HCT116 (cell line): Measurements from ENCODE around the gene MEGF10. TPM values are rescaled to one million over a fixed set of nuclear protein-coding genes. Genes with fewer than 3 reads are reported as not detected.

Experiments used
- ATAC-seq: fragments of 200-7000 bp; cut with Tn5 transposase; 2 replicates; pipeline ENCODE4 v1.9.1; 2020; ENCODE audit warnings: mild to moderate bottlenecking, moderate library complexity
- BruUV-seq: library from RNA; stranded (reverse); fragments of 400-500 nt; replicated peaks from 2 replicates; lab custom pipeline; 2021; lab: Mats Ljungman, UMichigan
- CTCF ChIA-PET: fragments of 300-600 bp; sonication (Branson Sonifier 250); formaldehyde crosslinking; loops from one replicate; lab custom pipeline; 2021; ENCODE audit warnings: antibody characterized with exemption; lab: Charles Lee
- POLR2A ChIA-PET: fragments of 300-600, 350-600 bp; sonication (Branson Sonifier 250); formaldehyde crosslinking; loops from one replicate; lab custom pipeline; 2021; ENCODE audit warnings: antibody characterized with exemption; lab: Charles Lee
- RAD21 ChIA-PET, 2 experiments: fragments of 300-600 bp; sonication (Branson Sonifier 250); formaldehyde crosslinking; loops; one replicate each; lab custom pipeline; 2023; ENCODE audit warnings: low total read pairs in 2 of 2; ENCODE audit not compliant: uncharacterized antibody in 2 of 2, unreplicated experiment in 2 of 2, low non-redundant PET in 1 of 2; lab: Charles Lee
- DNase-seq: peaks from one replicate; pipeline ENCODE4 v3.0.0-alpha.2; 2010; ENCODE audit warnings: low read depth, low spot score
- H2AFZ ChIP-seq: fragments of 200-600 bp; shearing (Covaris generic), sonication (generic); 2 replicates; pipeline ENCODE4 v1.6.1; 2017; ENCODE audit warnings: low read depth, mixed run types, mixed read lengths, antibody characterized with exemption, low read length; ENCODE audit not compliant: poor library complexity, severe bottlenecking
- H3K27ac ChIP-seq: 2 replicates; pipeline ENCODE4 v1.5.1; 2012; ENCODE audit warnings: low read depth, low read length
- H3K27me3 ChIP-seq: fragments of 200-600 bp; sonication (generic); 2 replicates; pipeline ENCODE4 v1.6.1; 2016; ENCODE audit warnings: mixed run types, low read length, mixed read lengths; ENCODE audit not compliant: insufficient read depth
- H3K36me3 ChIP-seq, 2 experiments: fragments of 200-500 bp in 1 of 2; fragments of 200-600 bp in 1 of 2; sonication (Bioruptor generic) in 1 of 2; sonication (generic) in 1 of 2; 2 replicates each; pipeline versions ENCODE4 v1.5.1 to v1.6.1; 2014 to 2016; ENCODE audit warnings: low read length in 2 of 2, inconsistent platforms in 1 of 2, mixed read lengths in 1 of 2, mixed run types in 1 of 2; ENCODE audit not compliant: insufficient read depth in 2 of 2, control insufficient read depth in 1 of 2
- H3K4me1 ChIP-seq, 2 experiments: fragments of 200-600 bp in 1 of 2; sonication (generic) in 1 of 2; 2 replicates each; pipeline versions ENCODE4 v1.5.1 to v1.6.1; 2012 to 2017; ENCODE audit warnings: low read length in 2 of 2, inconsistent platforms in 1 of 2, mild to moderate bottlenecking in 1 of 2, mixed read lengths in 1 of 2, mixed run types in 1 of 2, moderate library complexity in 1 of 2; ENCODE audit not compliant: insufficient read depth in 2 of 2, control insufficient read depth in 1 of 2
- H3K4me2 ChIP-seq: fragments of 200-600 bp; sonication (generic); 2 replicates; pipeline ENCODE4 v1.6.1; 2017; ENCODE audit warnings: mixed run types, low read length, mixed read lengths
- H3K4me3 ChIP-seq, 2 experiments: fragments of 200-600 bp in 1 of 2; sonication (generic) in 1 of 2; replicated peaks in 1 of 2; 2 replicates each; pipeline ENCODE4 v1.5.1; 2011 to 2016; ENCODE audit warnings: low read length in 2 of 2, control low read depth in 1 of 2, low read depth in 1 of 2, mild to moderate bottlenecking in 1 of 2, mixed read lengths in 1 of 2, mixed run types in 1 of 2
- H3K79me2 ChIP-seq: fragments of 200-600 bp; sonication (generic); 2 replicates; pipeline ENCODE4 v1.6.1; 2017; ENCODE audit warnings: mild to moderate bottlenecking, mixed run types, low read length, moderate library complexity, mixed read lengths; ENCODE audit not compliant: insufficient read depth
- H3K9ac ChIP-seq: fragments of 200-600 bp; sonication (generic); 2 replicates; pipeline ENCODE4 v1.6.1; 2016; ENCODE audit warnings: low read length, mixed read lengths
- H3K9me2 ChIP-seq: fragments of 200-600 bp; sonication (generic), shearing (Covaris generic); 2 replicates; pipeline ENCODE4 v1.6.1; 2017; ENCODE audit warnings: mixed run types, mild to moderate bottlenecking, moderate library complexity; ENCODE audit not compliant: insufficient read depth
- H3K9me3 ChIP-seq, 2 experiments: fragments of 200-500 bp in 1 of 2; fragments of 200-600 bp in 1 of 2; sonication (Bioruptor generic) in 1 of 2; sonication (generic) in 1 of 2; 2 replicates each; pipeline ENCODE4 v1.6.1; 2014 to 2017; ENCODE audit warnings: low read length in 2 of 2, mixed read lengths in 2 of 2, inconsistent platforms in 1 of 2, low read depth in 1 of 2, mild to moderate bottlenecking in 1 of 2, mixed run types in 1 of 2, moderate library complexity in 1 of 2; ENCODE audit not compliant: control insufficient read depth in 1 of 2, insufficient read depth in 1 of 2
- H4K20me1 ChIP-seq: fragments of 200-600 bp; sonication (generic), shearing (Covaris generic); 2 replicates; pipeline ENCODE4 v1.6.1; 2017; ENCODE audit warnings: mixed run types, mild to moderate bottlenecking, moderate library complexity; ENCODE audit not compliant: insufficient read depth
- ATF3 ChIP-seq: IDR thresholded peaks from 2 replicates; pipeline ENCODE4 v1.6.1; 2012
- CEBPB ChIP-seq: IDR thresholded peaks from 2 replicates; pipeline ENCODE4 v1.6.1; 2012; ENCODE audit warnings: low read depth
- CTCF ChIP-seq, 3 experiments: fragments of 200-600 bp in 1 of 3; sonication (generic) in 1 of 3; IDR thresholded peaks in 2 of 3; conservative IDR thresholded peaks in 1 of 3; 2 replicates each; pipeline ENCODE4 v1.5.1; 2012 to 2017; ENCODE audit warnings: low read depth in 2 of 3, low read length in 2 of 3, antibody characterized with exemption in 1 of 3, borderline replicate concordance in 1 of 3, control low read depth in 1 of 3, mild to moderate bottlenecking in 1 of 3, mixed read lengths in 1 of 3, mixed run types in 1 of 3, moderate library complexity in 1 of 3; ENCODE audit not compliant: insufficient read depth in 1 of 3
- EGR1 ChIP-seq: IDR thresholded peaks from 2 replicates; pipeline ENCODE4 v1.6.1; 2012; ENCODE audit warnings: low read depth
- ELF1 ChIP-seq: IDR thresholded peaks from 2 replicates; pipeline ENCODE4 v1.6.1; 2012; ENCODE audit warnings: low read depth, borderline replicate concordance
- EZH2 ChIP-seq: fragments of 200-600 bp; sonication (generic); IDR thresholded peaks from 2 replicates; pipeline ENCODE4 v1.6.1; 2017; ENCODE audit warnings: antibody characterized with exemption, mixed run types
- EZH2phosphoT487 ChIP-seq: fragments of 200-600 bp; IDR thresholded peaks from 2 replicates; pipeline ENCODE4 v1.6.1; 2018; ENCODE audit warnings: antibody characterized with exemption, borderline replicate concordance
- FOSL1 ChIP-seq: IDR thresholded peaks from 2 replicates; pipeline ENCODE4 v1.6.1; 2012; ENCODE audit warnings: low read depth
- MAX ChIP-seq: IDR thresholded peaks from 2 replicates; pipeline ENCODE4 v1.6.1; 2012
- POLR2A ChIP-seq: IDR thresholded peaks from 2 replicates; pipeline ENCODE4 v1.7.0; 2011; ENCODE audit warnings: borderline replicate concordance; ENCODE audit not compliant: insufficient read depth, insufficient read length; ENCODE audit errors: extremely low read depth
- RAD21 ChIP-seq: IDR thresholded peaks from 2 replicates; pipeline ENCODE4 v1.6.1; 2012; ENCODE audit warnings: low read depth, mild to moderate bottlenecking
- REST ChIP-seq: IDR thresholded peaks from 2 replicates; pipeline ENCODE4 v1.6.1; 2012; ENCODE audit warnings: low read depth
- SIN3A ChIP-seq: IDR thresholded peaks from 2 replicates; pipeline ENCODE4 v1.6.1; 2012; ENCODE audit warnings: low read depth
- SP1 ChIP-seq: IDR thresholded peaks from 2 replicates; pipeline ENCODE4 v1.6.1; 2012; ENCODE audit warnings: low read depth
- SRF ChIP-seq: IDR thresholded peaks from 2 replicates; pipeline ENCODE4 v1.6.1; 2012; ENCODE audit warnings: low read depth
- TCF7L2 ChIP-seq: IDR thresholded peaks from 2 replicates; pipeline ENCODE4 v1.7.0; 2011; ENCODE audit warnings: borderline replicate concordance, inconsistent platforms; ENCODE audit not compliant: insufficient read depth, insufficient read length; ENCODE audit errors: extremely low read depth
- YY1 ChIP-seq: IDR thresholded peaks from 2 replicates; pipeline ENCODE4 v1.6.1; 2011; ENCODE audit warnings: low read length, low read depth, moderate library complexity, mild to moderate bottlenecking; ENCODE audit not compliant: insufficient replicate concordance; ENCODE audit errors: extremely low read depth
- ZBTB33 ChIP-seq: IDR thresholded peaks from 2 replicates; pipeline ENCODE4 v1.6.1; 2011; ENCODE audit warnings: mild to moderate bottlenecking, low read length, moderate library complexity; ENCODE audit not compliant: insufficient replicate concordance; ENCODE audit errors: extremely low read depth
- ZNF274 ChIP-seq: fragments of 200-500 bp; sonication (Bioruptor generic); IDR thresholded peaks from 2 replicates; pipeline ENCODE4 v1.6.1; 2014; ENCODE audit warnings: mild to moderate bottlenecking, low read depth, low read length, inconsistent platforms
- intact Hi-C: fragments of 100-400 bp; cut with micrococcal nuclease; formaldehyde crosslinking; loops from 2 replicates; pipeline ENCODE4 v1.10.0; 2022
- total RNA-seq: library from RNA; stranded (reverse); gene quantifications from one replicate; pipeline ENCODE4 v1.2.1, GENCODE V29; 2021; ENCODE audit not compliant: unreplicated experiment

MEGF10 gene
- total RNA-seq, 1 experiment from 2014 or later: 0.02 TPM

- ChIA-PET POLR2A (no interaction called here), RAD21 (no interaction called here), CTCF (no interaction called here)
- ATAC-seq (no peak), DNase-seq (no peak)
- Histone ChIP-seq H3K9me2 (no peaks in the 10 kb centered on the region), H3K27me3 (no peaks in the 10 kb centered on the region), H3K27ac (no peak overlapping the region), H3K9me3 (no peaks in the 10 kb centered on the region), H3K36me3 (no peaks in the 10 kb centered on the region), H2AFZ (no peak overlapping the region), H3K4me2 (no peak overlapping the region), H3K4me1 (no peaks in the 10 kb centered on the region), H4K20me1 (no peaks in the 10 kb centered on the region), H3K79me2 (no peaks in the 10 kb centered on the region), H3K4me3 (no peak overlapping the region), H3K9ac (no peak overlapping the region)
- intact Hi-C loops: no loop called here
- BruUV-seq: no TSS peak
- TF ChIP-seq RAD21 (no peak), FOSL1 (no peak), TCF7L2 (no peak), EGR1 (no peak), ATF3 (no peak), MAX (no peak), EZH2 (no peak), EZH2phosphoT487 (no peak), REST (no peak), SP1 (no peak), SRF (no peak), CTCF (IDR thresholded peaks at IDR 0.05 in 2 of 3, conservative IDR thresholded peaks at IDR 0.05 in 1 of 3; ENCODE audit: borderline replicate concordance in 1 of 3, insufficient read depth in 1 of 3, low read depth in 2 of 3, low read length in 2 of 3) (no peak), ZBTB33 (no peak), ZNF274 (no peak), POLR2A (no peak), CEBPB (no peak), SIN3A (no peak), ELF1 (no peak), YY1 (no peak)
Observed at GRCh38 chr5:127338501-127338900, 47.9 kb downstream of the MEGF10 start.
